Cardiac muscle cell (in vitro differentiated cells and primary cell): Measurements from ENCODE around the gene SLC7A6. TPM values are rescaled to one million over a fixed set of nuclear protein-coding genes. Genes with fewer than 3 reads are reported as not detected.
A peak's percentile ranks its signal among the peaks of the same experiment; 100 is the strongest.

Experiments
- DNase-seq, 2 donors: peaks; one replicate each; pipeline versions ENCODE4 v3.0.0 to v3.0.0-alpha.2; 2010 to 2017; ENCODE audit warnings: low read depth in 1 of 2, low spot score in 1 of 2
- H3K27ac ChIP-seq: fragments of 200-600 bp; sonication (generic); 2 replicates; pipeline ENCODE4 v1.5.1; 2016
- H3K27me3 ChIP-seq: fragments of 200-600 bp; sonication (generic); 2 replicates; pipeline ENCODE4 v1.6.0; 2016; ENCODE audit warnings: control low read depth
- H3K36me3 ChIP-seq: fragments of 200-600 bp; sonication (generic); 2 replicates; pipeline ENCODE4 v1.5.1; 2016; ENCODE audit warnings: control low read depth
- H3K4me1 ChIP-seq: fragments of 200-600 bp; sonication (generic); 2 replicates; pipeline ENCODE4 v1.8.1; 2017; ENCODE audit warnings: low read depth, mild to moderate bottlenecking, mixed run types
- H3K4me3 ChIP-seq: fragments of 200-600 bp; sonication (generic); 2 replicates; pipeline ENCODE4 v1.5.1; 2016; ENCODE audit warnings: mild to moderate bottlenecking
- H3K9me3 ChIP-seq: fragments of 200-600 bp; sonication (generic); 2 replicates; pipeline ENCODE4 v1.5.1; 2017; ENCODE audit warnings: low read depth, mild to moderate bottlenecking, control low read depth
- CTCF ChIP-seq: IDR thresholded peaks from 2 replicates; pipeline ENCODE4 v1.5.1; 2012; ENCODE audit warnings: low read depth, mild to moderate bottlenecking, low read length
- polyA plus RNA-seq: library from polyadenylated mRNA; unstranded; fragments of >200 nt; fragmentation: Nextera tagmentation; extraction: Ambion mirVana; gene quantifications from 2 replicates; pipeline ENCODE4 v1.2.1, GENCODE V29; 2016
- total RNA-seq: library from RNA; depleted of rRNA; stranded (reverse); fragments of >200 nt; gene quantifications from 2 replicates; pipeline ENCODE4 v1.2.3, GENCODE V29; 2016

SLC7A6 gene
- total and polyA plus RNA-seq, 2 experiments from 2014 or later = 14.3 to 17.1 TPM

- H3K9me3 ChIP-seq = no peaks in the 10 kb centered on the region
- TF ChIP-seq CTCF = no peak
- no peak overlapping the region for H3K4me3 ChIP-seq
- no peak overlapping the region for H3K27ac ChIP-seq
- DNase-seq = no peak
- H3K27me3 ChIP-seq = no peaks in the 10 kb centered on the region
- no peaks in the 10 kb centered on the region for H3K4me1 ChIP-seq
- H3K36me3 ChIP-seq = no peaks in the 10 kb centered on the region
Measured at GRCh38 chr16:68257906-68258800, 6.2 kb upstream of the SLC7A6 start.

- TF ChIP-seq CTCF = no peak
- no peak for DNase-seq
- Histone ChIP-seq H3K9me3 (no peaks in the 10 kb centered on the region), H3K4me1 (no peaks in the 10 kb centered on the region), H3K27me3 (no peaks in the 10 kb centered on the region), H3K27ac (no peak overlapping the region), H3K36me3 (no peaks in the 10 kb centered on the region), H3K4me3 (no peak overlapping the region)
Measured at GRCh38 chr16:68259007-68259825, 5.1 kb upstream of the SLC7A6 start.

- no peak for TF ChIP-seq CTCF
- Histone ChIP-seq H3K27ac (peak overlapping the region; percentile 77), H3K4me3 (peak overlapping the region; percentile 93), H3K27me3 (no peaks in the 10 kb centered on the region), H3K9me3 (no peaks in the 10 kb centered on the region), H3K4me1 (peaks cover 9% of the 10 kb centered on the region), H3K36me3 (no peaks in the 10 kb centered on the region)
- DNase-seq = no peak
Measured at GRCh38 chr16:68263559-68264127, 683 bp upstream of the SLC7A6 start.

DNA sequence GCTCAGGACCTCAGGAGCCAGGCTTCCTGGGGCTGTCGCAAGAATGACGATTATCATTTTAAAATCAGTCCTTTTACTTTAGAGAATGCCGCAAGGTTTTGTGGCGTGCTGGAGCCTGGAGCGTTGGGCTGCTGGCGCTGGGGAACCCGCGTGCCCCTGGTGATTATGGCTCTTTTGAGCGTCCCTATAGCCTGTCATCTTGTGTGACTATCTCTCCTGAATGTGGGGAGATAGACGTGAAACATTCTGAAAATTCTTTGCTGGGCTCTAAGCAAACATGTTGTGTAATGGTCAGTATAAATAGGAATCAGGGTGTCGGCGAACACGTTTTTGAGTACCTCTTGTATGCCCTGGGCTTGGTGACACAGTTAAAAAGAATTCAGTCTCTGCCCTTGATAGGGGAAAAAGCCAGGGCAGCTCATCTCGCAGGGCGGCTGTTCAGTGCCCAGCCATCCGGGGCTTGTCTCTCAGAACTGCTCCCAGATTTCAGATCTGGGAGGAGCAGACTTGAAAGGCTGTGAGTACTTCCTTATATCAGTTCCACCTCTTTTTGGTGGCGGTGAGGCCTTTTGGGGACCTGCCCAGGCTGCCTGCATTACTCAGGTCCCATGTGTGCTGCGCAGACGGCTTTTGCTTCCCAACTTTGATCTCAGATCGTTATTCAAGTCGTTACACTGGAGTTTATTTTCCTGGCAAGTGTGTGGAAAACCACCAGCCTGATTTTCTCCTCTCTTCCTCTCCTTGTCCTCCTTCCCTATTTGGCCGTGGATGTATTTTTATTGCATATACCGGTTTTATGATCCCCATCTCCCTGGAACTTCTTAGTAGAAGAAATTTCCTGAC, 973 bp downstream of the SLC7A6 start:
- Histone ChIP-seq H3K27me3 (no peaks in the 10 kb centered on the region), H3K27ac (peak overlapping the region; percentile 5), H3K9me3 (no peaks in the 10 kb centered on the region), H3K4me3 (peak overlapping the region; percentile 93), H3K36me3 (no peaks in the 10 kb centered on the region), H3K4me1 (peaks cover 9% of the 10 kb centered on the region)
- no peak for TF ChIP-seq CTCF
- DNase-seq = peak; percentile 46 to 62
